ENCODE measurements around the gene AAMDC.
"Not testable (repeated sequence)": the region's sequence is repeated elsewhere in the genome, so short reads cannot be mapped to it uniquely, and the experiment has no call there.

The AAMDC gene

GRCh38 chr11:77890100-77890614, 69.2 kb downstream of the AAMDC start:
- DNase-seq: not testable (repeated sequence)

DNA sequence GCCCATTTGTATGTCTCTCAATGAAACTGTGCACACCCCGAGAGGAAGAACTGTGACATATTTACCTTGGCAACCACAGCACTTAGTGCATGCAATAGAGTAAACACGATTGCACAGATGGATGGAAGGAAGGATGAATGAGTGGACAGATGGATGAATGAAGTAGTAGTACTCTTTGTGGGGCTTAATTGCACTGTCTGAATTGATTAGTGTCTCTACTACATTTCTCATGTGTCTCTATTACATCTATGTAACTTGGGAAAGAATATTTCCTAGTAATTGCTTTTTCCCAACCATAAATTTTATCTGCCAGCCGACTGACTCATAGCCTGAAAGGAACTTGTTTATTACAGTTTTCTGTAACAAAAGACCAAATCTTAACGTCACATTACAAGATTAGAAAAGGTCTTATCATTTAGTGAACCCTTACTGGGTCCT, 69.7 kb downstream of the AAMDC start:
- not testable (repeated sequence) for DNase-seq

DNA sequence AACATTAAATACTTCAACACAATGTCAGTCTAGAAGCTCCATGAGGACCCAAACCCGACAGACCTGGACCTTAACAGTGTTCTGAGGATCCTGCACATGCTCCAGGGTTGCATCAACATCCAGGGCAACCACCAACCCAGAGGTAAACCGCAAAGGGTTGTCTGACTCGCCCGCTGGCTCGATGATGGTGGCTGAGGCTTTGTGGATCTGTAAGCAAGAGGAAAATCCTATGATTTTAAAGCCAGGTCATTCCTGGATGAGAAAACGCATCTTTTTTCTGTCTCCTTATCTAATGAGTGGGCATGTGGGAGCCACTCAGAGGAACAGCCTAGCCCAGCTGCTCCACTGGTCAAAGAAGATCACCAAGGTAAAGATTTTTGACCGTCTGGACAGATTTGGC, 70.3 kb downstream of the AAMDC start:
- not testable (repeated sequence) for DNase-seq

DNA sequence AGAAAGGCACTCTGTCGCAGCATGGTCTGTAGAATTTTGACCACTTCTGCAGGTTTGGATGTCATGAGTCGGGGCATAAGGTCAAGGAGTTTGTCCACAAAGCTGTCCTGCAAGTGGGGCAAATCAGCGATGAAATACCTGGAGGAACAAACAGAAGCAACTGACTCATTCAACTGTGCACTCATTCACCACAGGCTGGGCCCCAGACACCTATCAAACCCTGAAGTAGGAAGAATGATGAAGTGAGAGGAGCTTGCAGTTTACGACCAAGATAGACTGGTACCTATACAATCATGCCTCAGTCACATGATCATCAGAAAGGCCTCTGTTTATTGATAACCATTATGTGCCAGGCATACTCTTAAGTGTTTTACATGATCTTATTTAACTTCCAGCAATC, 70.8 kb downstream of the AAMDC start:
- DNase-seq: not testable (repeated sequence)

- DNase-seq: not testable (repeated sequence)
These were observed 74.0 kb downstream of the AAMDC start for GRCh38 chr11:77894949-77895348.

GRCh38 chr11:77908835-77909234, 87.9 kb downstream of the AAMDC start:
- DNase-seq: no peak

GRCh38 chr11:77909277-77909676, 88.3 kb downstream of the AAMDC start:
- DNase-seq: no peak

DNA sequence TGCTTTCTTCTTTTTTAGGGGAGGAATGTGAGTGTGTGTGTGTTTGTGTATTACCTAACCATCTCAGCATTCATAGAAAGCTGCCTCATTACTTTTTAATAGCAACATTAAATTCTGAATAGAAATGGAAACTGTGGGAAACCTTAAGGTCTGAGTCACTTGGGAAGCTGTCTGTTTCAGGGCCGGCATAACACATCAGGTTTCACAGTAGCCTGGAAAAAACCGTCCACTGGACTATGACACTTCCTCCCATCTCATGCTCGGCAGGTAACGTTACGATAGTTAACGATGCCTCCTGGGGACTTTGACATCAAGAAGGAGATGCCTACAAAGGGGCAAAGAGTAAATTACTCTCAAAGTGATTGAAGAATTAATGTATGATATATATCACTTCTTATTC, 89.9 kb downstream of the AAMDC start:
- DNase-seq: not testable (repeated sequence)

GRCh38 chr11:77913608-77914306, 92.8 kb downstream of the AAMDC start:
- not testable (repeated sequence) for DNase-seq

DNA sequence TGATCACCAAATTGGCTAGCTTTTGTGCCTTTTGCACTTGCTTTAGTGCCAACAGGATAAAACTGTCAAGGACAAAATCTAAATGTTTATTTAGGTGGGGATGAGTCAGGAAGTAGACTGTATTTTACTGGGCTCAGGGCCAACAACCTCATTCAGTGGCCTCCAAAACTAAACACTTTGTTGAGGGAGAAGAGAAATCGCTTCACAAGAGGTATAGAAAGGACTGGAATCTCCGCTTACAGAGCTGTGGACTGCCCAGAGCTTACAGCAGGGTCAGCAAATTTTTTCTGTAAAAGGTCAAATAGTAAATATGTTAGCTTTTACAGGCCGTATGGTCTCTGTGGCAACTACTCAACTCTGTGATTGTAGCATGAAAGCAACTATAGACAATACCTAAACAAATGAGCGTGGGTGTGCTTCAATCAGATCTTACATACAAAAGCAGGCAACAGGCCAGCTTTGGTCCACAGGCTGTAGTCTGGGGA, 93.4 kb downstream of the AAMDC start:
- DNase-seq: not testable (repeated sequence)

- DNase-seq: not testable (repeated sequence)
These were observed 96.8 kb downstream of the AAMDC start for GRCh38 chr11:77917713-77918112.

Data from CD4-positive, alpha-beta T cell treated with Interleukin-15 for 1 hour (primary cell).